ENCODE results near the gene TMPRSS2. TPM values are rescaled to one million over a fixed set of nuclear protein-coding genes. Genes with fewer than 3 reads are reported as not detected.

The TMPRSS2 gene
- total RNA-seq, 1 donor from 2014 or later: 0.99 TPM

Small RNAs within 50 kb of the gene (small RNA-seq; reads per million reads assigned to genes)
- not detected for gene RF00421

Other genes starting within 250 kb of the TMPRSS2 start
- not detected in 2 replicates for gene FAM3B, start 191.4 kb downstream of the TMPRSS2 start, total RNA-seq (ENCODE audit: low replicate concordance)
- 2.2 and 3.3 TPM in 2 replicates for gene MX2, start 146.1 kb downstream of the TMPRSS2 start, total RNA-seq (ENCODE audit: low replicate concordance)
- 0.15 and 1.7 TPM in 2 replicates for gene MX1, start 81.9 kb downstream of the TMPRSS2 start, total RNA-seq (ENCODE audit: low replicate concordance)